Naive thymus-derived CD8-positive, alpha-beta T cell (primary cell): ENCODE data around the gene NECAB2. TPM values are rescaled to one million over a fixed set of nuclear protein-coding genes. Genes with fewer than 3 reads are reported as not detected.

Experiments used
- ATAC-seq, 2 donors: fragments of 150-1000 bp; cut with Tn5 transposase in 1 of 2; sonication (Bioruptor Pico), chemical (Tn5 transposase) in 1 of 2; 1 replicate in 1 of 2; 2 replicates in 1 of 2; pipeline ENCODE4 v1.10.0; 2021; ENCODE audit warnings: mild to moderate bottlenecking in 2 of 2, moderate library complexity in 2 of 2
- POLR2A ChIA-PET: fragments of 350-600 bp; sonication (Branson Sonifier 250); formaldehyde crosslinking; loops from one replicate; lab custom pipeline; 2021; ENCODE audit warnings: antibody characterized with exemption; lab: Charles Lee
- DNase-seq, 10 donors: peaks; one replicate each; pipeline versions ENCODE4 v3.0.0 to v3.0.0-alpha.2; 2020 to 2022
- H3K27ac Mint-ChIP-seq, 10 donors: one replicate each; pipeline ENCODE4 v1.8.0; 2020 to 2022; ENCODE audit warnings: mild to moderate bottlenecking in 10 of 10, mixed read lengths in 10 of 10, moderate library complexity in 4 of 10, inconsistent platforms in 1 of 10
- H3K27me3 Mint-ChIP-seq, 5 donors: one replicate each; pipeline ENCODE4 v1.8.0; 2021 to 2022; ENCODE audit warnings: mixed read lengths in 5 of 5
- H3K36me3 Mint-ChIP-seq, 3 donors: one replicate each; pipeline ENCODE4 v1.8.0; 2020 to 2022; ENCODE audit warnings: mixed read lengths in 3 of 3, mild to moderate bottlenecking in 2 of 3, inconsistent platforms in 1 of 3
- H3K4me1 Mint-ChIP-seq, 4 donors: one replicate each; pipeline ENCODE4 v1.8.0; 2021 to 2022; ENCODE audit warnings: mixed read lengths in 4 of 4
- H3K4me3 Mint-ChIP-seq, 10 donors: one replicate each; pipeline ENCODE4 v1.8.0; 2020 to 2022; ENCODE audit warnings: mild to moderate bottlenecking in 10 of 10, mixed read lengths in 10 of 10, moderate library complexity in 6 of 10, inconsistent platforms in 1 of 10
- H3K9me3 Mint-ChIP-seq, 9 donors: one replicate each; pipeline ENCODE4 v1.8.0; 2020 to 2022; ENCODE audit warnings: mixed read lengths in 9 of 9, mild to moderate bottlenecking in 3 of 9, inconsistent platforms in 1 of 9, moderate library complexity in 1 of 9
- polyA plus RNA-seq, 3 donors: library from polyadenylated mRNA; unstranded; fragments of 300-500 nt; fragmentation: Illumina TruSeq; gene quantifications; one replicate each; pipeline ENCODE4 v1.2.3, GENCODE V29; 2021
- total RNA-seq, 8 experiments: library from RNA in 2 of 8; stranded (reverse) in 2 of 8; gene quantifications; one replicate each; pipeline ENCODE4 v1.2.3 and lab custom pipeline; 2021 to 2026

The NECAB2 gene
- total and polyA plus RNA-seq, 5 experiments from 2014 or later: not detected

DNA sequence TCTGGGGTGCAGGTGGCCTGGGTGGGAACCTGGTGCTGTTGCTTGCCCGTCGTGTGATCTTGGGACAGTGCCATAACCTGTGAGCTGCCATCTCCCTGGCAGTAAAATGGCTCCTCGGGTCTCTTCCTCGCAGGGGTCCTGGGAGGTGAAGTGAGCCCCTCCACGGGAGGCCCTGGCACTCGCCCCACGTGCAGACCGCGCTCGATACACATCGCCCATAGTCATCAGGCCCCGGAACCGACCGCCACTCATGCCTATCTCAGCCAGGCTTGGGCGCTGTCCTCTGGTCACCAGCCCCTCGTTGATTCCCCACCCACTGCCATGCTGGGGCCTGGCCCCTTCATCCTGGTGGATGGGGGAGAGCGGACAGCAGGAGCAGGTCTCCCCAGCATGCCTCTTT lies 36.5 kb upstream of the NECAB2 start:
- H3K27me3 Mint-ChIP-seq: no peaks in the 10 kb centered on the region
- no peak overlapping the region for H3K27ac Mint-ChIP-seq

DNA sequence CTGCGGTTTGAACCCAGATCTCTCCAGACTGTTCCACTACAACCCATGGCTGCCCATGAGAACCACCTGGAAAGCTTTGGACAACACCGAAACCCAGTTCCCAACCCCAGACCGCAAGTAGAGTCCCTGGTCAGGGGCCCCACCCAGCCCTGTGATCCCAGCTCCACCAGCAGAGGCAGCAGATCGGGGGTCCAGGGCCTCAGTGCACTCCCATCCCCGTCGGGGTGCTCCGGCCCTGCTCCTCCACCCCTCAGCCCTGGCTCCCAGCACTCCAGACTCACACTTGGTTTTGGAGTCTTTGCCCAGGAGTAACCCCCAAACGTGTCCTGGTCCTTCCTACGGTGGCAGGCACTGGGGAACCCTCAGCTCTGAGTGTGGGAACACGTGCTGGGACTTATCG lies 35.7 kb upstream of the NECAB2 start:
- Mint-ChIP-seq H3K9me3 (no peaks in the 10 kb centered on the region), H3K36me3 (peaks cover 0 to 2% (median 0%) of the 10 kb centered on the region in 3 donors), H3K27me3 (no peaks in the 10 kb centered on the region), H3K4me3 (no peak overlapping the region), H3K4me1 (peaks cover 0 to 4% (median 0%) of the 10 kb centered on the region in 4 donors), H3K27ac (no peak overlapping the region)
- POLR2A ChIA-PET: no interaction called here
- no peak for ATAC-seq
- no peak for DNase-seq

More for the DNA sequence above, 36.5 kb upstream of the NECAB2 start:
- Mint-ChIP-seq H3K9me3 (no peaks in the 10 kb centered on the region), H3K36me3 (peaks cover 0 to 2% (median 0%) of the 10 kb centered on the region in 3 donors), H3K4me1 (peaks cover 0 to 2% (median under 1%) of the 10 kb centered on the region in 4 donors), H3K4me3 (no peak overlapping the region)
- no peak for ATAC-seq
- DNase-seq: no peak
- POLR2A ChIA-PET: no interaction called here

DNA sequence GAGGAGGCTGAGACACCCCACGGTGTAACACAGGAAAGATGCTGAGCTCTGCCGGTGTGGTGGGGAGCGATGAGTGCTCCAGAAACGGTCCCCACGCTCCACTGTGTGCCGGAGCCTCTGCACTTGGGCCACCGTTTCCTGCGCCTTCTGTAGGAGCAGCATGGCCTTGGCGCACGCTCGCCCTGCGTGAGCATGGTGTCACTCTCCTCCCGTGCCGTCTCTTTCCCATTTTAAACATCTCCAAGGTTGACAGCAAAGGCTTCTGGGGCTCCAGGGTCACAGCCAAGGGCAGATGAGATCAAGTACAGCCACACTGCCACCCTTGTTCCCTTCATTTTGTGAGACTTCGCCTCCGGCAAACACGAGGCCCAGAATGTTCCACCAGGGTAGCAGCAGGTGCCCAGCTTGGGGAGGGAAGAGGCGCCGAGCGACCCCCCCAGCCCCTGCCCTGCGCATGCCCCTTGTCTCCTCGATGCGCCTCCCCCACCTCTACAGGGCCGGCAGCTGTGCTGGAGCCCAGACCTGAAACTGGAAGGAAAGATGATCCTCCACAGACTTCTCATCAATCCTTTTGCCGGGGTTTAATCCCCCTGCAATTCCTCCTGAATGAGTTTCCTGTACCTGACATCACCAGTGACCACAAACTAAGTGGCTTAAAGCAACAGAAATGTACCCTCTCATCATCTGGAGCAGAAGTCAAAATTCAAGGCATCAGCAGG lies 34.9 kb upstream of the NECAB2 start:
- peaks cover 0 to 4% (median 0%) of the 10 kb centered on the region in 4 donors for H3K4me1 Mint-ChIP-seq
- H3K27ac Mint-ChIP-seq: no peak overlapping the region
- no peaks in the 10 kb centered on the region for H3K9me3 Mint-ChIP-seq
- DNase-seq (no peak), ATAC-seq (no peak)
- no peaks in the 10 kb centered on the region for H3K27me3 Mint-ChIP-seq
- H3K36me3 Mint-ChIP-seq: peaks cover 0 to 2% (median 0%) of the 10 kb centered on the region in 3 donors
- H3K4me3 Mint-ChIP-seq: no peak overlapping the region
- POLR2A ChIA-PET: no interaction called here

DNA sequence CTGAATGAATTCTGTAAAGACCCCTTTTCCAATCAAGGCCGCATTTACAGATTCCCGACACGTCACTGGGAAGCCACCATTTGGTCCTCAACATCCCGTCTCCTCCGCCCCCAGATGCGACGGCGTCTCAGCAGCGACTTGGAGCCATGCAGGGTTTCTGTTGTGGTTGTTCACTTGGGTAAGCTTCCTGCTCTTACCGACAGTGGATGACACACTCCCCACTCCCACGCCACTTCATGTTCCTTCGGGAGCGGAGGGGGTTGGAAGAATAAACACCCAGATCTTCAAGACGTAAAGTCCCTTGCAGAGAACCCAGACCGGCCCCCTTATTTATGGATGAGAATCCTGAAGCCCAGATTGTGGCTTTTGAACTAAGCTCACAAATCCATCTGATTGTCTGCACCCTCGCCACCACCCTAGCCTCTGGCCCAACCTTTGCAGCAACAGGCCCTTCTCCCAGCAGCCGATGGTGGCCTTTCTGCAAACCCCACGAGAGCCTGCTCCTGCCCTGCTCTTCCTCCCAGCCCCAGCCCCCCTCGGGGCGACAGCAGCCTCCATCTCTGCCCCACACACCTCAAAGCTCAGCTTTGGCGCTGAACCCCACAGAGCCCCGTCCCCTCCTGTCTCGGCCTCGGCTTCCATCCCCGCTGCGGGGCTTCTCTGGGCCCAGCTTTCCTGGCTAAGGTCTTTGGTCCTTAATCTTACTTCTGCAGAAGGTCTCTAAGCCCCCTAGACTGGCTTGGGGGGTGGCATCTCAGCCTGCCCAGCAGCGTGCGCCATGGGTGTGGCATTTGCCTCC lies 34.0 kb upstream of the NECAB2 start:
- Mint-ChIP-seq H3K9me3 (no peaks in the 10 kb centered on the region), H3K4me1 (peaks cover 0 to 4% (median under 1%) of the 10 kb centered on the region in 4 donors), H3K36me3 (peaks cover 0 to 2% (median 0%) of the 10 kb centered on the region in 3 donors), H3K27me3 (peaks cover 0 to 2% (median 0%) of the 10 kb centered on the region in 5 donors), H3K4me3 (no peak overlapping the region), H3K27ac (peak overlapping the region in 3 of 10 donors; percentile 34 to 68 (median 48))
- POLR2A ChIA-PET: no interaction called here
- ATAC-seq: no peak
- no peak for DNase-seq

DNA sequence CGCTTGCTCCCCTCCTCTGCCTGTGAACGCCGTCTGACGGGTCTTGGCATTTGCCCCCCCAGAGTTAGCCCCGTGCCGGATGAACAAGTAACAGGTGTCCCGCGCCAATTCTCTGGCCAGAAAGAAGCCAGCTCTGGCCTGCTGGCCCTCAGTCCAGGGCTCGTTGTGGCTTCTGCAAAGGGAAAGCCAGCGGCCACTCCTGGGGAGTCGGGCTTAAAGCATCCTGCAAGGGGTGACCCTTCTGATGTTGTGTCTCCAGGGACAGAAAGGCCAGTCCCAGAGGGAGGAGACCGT lies 33.4 kb upstream of the NECAB2 start:
- POLR2A ChIA-PET: no interaction called here
- Mint-ChIP-seq H3K36me3 (peaks cover 0 to 2% (median 0%) of the 10 kb centered on the region in 3 donors), H3K27me3 (peaks cover 0 to 2% (median 0%) of the 10 kb centered on the region in 5 donors), H3K27ac (peak overlapping the region in 1 of 10 donors; percentile 68), H3K9me3 (no peaks in the 10 kb centered on the region), H3K4me1 (peaks cover 0 to 9% (median 5%) of the 10 kb centered on the region in 4 donors), H3K4me3 (no peak overlapping the region)
- DNase-seq (no peak), ATAC-seq (no peak)

DNA sequence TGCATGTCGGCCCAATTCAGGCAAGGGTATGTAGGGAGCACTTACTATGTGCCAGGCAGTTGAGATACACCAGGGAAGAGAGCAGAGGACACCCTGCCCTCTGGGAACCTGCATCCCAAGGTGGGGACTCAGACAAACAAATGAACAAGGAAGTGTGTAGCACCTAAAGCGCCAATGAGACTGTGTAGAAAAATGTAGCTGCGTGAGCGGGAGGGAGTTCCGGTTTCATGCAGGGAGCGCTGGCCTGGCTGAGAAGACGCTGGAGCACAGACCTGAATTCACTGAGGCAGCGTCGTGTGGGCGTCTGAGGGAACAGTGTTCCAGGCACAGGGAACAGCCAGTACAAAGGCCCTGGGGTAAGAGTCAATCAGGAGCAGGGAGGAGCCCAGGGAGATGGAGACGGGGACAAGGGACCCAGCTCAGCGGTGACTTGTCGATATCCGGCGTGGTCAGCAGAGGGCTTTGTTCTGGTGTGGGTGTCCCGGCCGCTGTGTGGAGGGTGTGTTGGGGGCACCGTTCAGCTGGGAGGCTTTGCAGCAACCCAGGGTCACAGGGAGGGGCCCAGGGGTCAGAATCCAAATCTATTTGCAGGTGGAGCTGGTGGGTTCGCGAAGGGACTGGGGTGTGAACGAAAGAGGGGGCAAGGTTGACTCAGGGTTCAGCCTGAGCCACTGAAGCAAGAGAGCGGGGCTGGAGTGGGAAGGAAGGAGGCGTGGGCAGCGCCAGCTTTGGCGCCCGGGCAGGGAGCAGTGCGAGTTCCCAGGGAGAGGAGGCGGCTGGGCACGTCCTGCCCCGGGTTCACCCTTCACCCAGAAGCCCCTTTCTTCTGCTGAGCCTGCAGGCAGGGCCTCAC lies 32.8 kb upstream of the NECAB2 start:
- Mint-ChIP-seq H3K27ac (peak overlapping the region in 2 of 10 donors; percentile 29 to 68), H3K4me3 (no peak overlapping the region), H3K4me1 (peaks cover 0 to 9% (median 5%) of the 10 kb centered on the region in 4 donors), H3K27me3 (peaks cover 0 to 2% (median 0%) of the 10 kb centered on the region in 5 donors), H3K9me3 (no peaks in the 10 kb centered on the region), H3K36me3 (peaks cover 0 to 2% (median 0%) of the 10 kb centered on the region in 3 donors)
- DNase-seq (no peak), ATAC-seq (no peak)
- POLR2A ChIA-PET: no interaction called here

DNA sequence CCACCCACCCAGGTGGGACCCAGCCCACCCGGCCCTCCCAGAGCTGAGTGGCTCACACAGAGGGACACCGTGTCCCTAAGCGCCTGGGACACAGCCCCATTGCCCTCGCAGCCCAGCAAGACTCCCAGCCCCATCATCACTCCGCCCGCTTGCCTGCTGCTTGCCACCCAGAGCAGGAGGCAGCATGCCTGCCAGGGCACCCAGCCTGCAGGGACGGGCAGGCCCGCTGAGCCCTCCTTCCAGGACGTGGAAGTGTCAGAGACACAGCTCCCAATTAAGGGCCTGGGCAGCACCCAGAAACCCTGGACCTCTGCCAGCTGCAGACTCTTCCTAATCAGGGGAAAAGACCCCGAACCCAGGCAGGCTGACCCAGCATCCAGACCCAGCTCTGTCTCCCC lies 32.2 kb upstream of the NECAB2 start:
- Mint-ChIP-seq H3K27ac (no peak overlapping the region), H3K9me3 (no peaks in the 10 kb centered on the region), H3K36me3 (peaks cover 0 to 2% (median 0%) of the 10 kb centered on the region in 3 donors), H3K4me1 (peaks cover 0 to 10% (median 5%) of the 10 kb centered on the region in 4 donors), H3K27me3 (peaks cover 0 to 2% (median 0%) of the 10 kb centered on the region in 5 donors), H3K4me3 (no peak overlapping the region)
- no peak for DNase-seq
- POLR2A ChIA-PET: no interaction called here
- ATAC-seq: no peak

DNA sequence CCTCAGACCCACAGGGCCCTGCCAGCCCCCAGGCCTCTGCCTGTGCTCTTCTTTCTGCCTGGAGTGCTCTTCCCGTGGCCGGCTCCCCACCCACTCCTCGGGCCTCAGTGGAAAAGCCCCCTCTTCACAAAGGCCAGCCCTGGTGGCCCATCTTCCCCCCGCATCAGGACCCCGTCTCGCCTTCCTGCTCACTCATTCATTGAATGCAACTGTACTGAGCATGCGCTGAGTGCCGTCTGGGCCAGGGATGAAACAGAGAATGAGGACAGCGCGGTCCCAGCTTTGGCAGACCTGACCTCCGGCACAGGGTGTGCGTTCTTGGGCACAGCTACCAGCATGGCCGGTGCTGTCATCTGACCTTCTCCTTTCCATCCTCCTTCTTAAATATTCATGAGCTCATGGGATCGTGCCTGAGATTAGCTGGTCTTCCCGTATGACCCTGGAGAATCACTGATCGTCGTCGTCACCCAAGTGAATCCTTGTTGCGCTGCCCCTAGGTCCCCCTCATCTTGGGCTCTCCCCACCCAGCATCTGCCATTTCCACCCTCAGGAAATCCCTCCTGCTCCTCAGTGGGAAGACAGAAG lies 31.4 kb upstream of the NECAB2 start:
- Mint-ChIP-seq H3K4me1 (peaks cover 0 to 13% (median 5%) of the 10 kb centered on the region in 4 donors), H3K4me3 (no peak overlapping the region), H3K36me3 (peaks cover 0 to 2% (median 0%) of the 10 kb centered on the region in 3 donors), H3K9me3 (no peaks in the 10 kb centered on the region), H3K27me3 (peaks cover 0 to 2% (median 0%) of the 10 kb centered on the region in 5 donors), H3K27ac (peak overlapping the region in 2 of 10 donors; percentile 73 to 85)
- DNase-seq (no peak), ATAC-seq (no peak)
- POLR2A ChIA-PET: no interaction called here

DNA sequence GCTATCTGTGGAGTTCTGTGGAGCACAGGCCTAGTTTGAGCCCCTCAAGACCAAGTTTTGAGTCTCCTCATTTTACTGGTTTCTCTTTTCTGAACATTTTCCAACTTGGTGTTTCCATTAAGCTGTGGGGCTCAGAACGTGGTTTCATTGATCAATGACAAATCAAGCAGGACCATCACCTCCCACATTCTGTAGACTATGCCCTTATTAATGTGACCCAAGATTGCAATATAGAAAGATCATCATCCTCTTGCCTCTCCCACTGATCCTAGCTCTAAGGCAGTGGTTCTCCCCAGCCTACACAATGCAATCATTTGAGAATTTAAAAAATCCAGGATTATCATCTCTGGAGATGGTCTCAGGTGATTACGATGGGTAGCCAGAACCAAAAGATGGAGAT lies 30.8 kb upstream of the NECAB2 start:
- POLR2A ChIA-PET: interaction anchor here (0.6 kb wide), 1 partner anchor 48 kb away, joined by 4 read pairs; no protein-coding TSS in a partner anchor
- Mint-ChIP-seq H3K36me3 (peaks cover 0 to 2% (median 0%) of the 10 kb centered on the region in 3 donors), H3K4me1 (peaks cover 0 to 13% (median 5%) of the 10 kb centered on the region in 4 donors), H3K9me3 (no peaks in the 10 kb centered on the region), H3K27ac (peak overlapping the region in 1 of 10 donors; percentile 85), H3K4me3 (no peak overlapping the region), H3K27me3 (peaks cover 0 to 2% (median 0%) of the 10 kb centered on the region in 5 donors)
- no peak for DNase-seq
- no peak for ATAC-seq

DNA sequence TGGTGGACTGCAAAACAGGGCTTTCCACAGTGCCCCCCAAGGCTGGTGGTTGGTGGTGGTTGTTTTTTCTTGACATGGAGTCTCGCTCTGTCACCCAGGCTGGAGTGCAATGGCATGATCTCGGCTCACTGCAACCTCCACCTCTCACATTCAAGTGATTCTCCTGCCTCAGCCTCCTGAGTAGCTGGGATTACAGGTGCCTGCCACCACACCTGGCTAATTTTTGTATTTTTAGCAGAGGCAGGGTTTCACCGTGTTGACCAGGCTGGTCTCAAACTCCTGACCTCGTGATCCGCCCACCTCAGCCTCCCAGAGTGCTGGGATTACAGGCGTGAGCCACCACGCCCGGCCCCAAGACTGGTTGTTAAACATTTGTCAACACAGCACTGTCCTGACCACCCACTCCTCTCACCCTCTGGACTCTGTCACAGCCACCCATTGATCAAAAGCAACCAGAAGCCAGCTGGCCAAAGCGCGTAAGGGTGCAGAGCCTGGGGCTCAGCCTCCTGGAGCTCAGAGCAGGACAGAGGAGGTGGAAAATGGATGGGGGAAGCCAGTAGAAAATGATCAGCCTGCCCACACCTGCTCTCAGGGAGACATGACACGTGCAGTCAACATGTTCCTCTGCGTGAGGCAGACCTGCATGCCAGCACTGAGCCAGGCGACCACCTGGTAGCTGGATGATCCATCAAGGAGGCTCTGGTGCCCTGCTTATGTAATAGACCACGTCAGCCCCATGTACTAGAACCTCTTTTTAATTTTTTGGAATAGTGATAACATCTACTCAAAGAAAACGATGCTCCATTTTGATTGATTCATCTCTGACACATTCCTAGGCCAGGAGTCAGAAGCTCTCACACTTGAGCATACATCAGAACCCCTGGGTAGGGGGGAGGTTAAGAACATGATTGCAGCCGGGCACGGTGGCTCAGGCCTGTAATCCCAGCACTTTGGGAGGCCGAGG lies 29.8 kb upstream of the NECAB2 start:
- DNase-seq (no peak), ATAC-seq (no peak)
- POLR2A ChIA-PET: interaction anchor here (0.6 kb wide), 1 partner anchor 47 kb away, joined by 4 read pairs; no protein-coding TSS in a partner anchor
- Mint-ChIP-seq H3K27me3 (peaks cover 0 to 2% (median 0%) of the 10 kb centered on the region in 5 donors), H3K36me3 (peaks cover 0 to 2% (median 0%) of the 10 kb centered on the region in 3 donors), H3K4me3 (no peak overlapping the region), H3K27ac (no peak overlapping the region), H3K9me3 (no peaks in the 10 kb centered on the region), H3K4me1 (peaks cover 0 to 13% (median 5%) of the 10 kb centered on the region in 4 donors)

DNA sequence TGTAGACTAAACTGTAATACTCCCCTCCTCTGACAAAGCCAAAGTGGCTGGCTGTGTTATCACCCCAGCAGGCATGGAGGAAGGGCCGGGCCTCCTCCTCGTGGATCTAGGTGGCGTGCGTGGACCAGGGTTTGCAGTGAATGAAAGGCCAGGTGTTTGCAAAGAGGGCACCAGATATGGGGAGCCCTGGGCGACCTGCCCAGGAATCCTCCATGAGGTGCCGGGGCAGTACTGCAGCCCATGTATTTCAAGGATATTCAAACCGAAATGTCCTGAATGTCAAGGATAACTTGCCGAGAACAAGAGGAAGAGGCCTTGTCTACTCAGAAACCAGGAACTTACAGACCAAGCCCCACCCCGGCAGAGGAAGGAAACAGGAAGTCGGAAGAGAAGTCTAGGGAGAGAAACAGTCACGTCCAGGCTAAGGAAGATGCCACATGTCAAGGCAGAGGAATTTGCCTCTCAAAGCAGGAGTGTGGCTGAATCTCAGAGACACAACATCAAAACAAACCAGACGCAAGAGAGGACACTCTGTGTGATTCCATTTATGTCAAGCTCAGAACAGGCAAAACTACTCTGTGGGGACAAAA lies 28.7 kb upstream of the NECAB2 start:
- Mint-ChIP-seq H3K9me3 (no peaks in the 10 kb centered on the region), H3K36me3 (peaks cover 0 to under 1% (median 0%) of the 10 kb centered on the region in 3 donors), H3K4me3 (no peak overlapping the region), H3K27me3 (peaks cover 0 to 2% (median 0%) of the 10 kb centered on the region in 5 donors), H3K27ac (peak overlapping the region in 1 of 10 donors; percentile 16), H3K4me1 (peaks cover 0 to 13% (median 5%) of the 10 kb centered on the region in 4 donors)
- ATAC-seq: no peak
- DNase-seq: no peak
- POLR2A ChIA-PET: no interaction called here
